Embryonic facial prominence (tissue), 1 donor: ENCODE measurements around the gene GPRIN1.
A peak's percentile ranks its signal among the peaks of the same experiment; 100 is the strongest.

Source experiments
- DNase-seq: peaks from one replicate; pipeline ENCODE4 v3.0.0-alpha.2; 2016; ENCODE audit errors: extremely low spot score

Gene GPRIN1

DNA sequence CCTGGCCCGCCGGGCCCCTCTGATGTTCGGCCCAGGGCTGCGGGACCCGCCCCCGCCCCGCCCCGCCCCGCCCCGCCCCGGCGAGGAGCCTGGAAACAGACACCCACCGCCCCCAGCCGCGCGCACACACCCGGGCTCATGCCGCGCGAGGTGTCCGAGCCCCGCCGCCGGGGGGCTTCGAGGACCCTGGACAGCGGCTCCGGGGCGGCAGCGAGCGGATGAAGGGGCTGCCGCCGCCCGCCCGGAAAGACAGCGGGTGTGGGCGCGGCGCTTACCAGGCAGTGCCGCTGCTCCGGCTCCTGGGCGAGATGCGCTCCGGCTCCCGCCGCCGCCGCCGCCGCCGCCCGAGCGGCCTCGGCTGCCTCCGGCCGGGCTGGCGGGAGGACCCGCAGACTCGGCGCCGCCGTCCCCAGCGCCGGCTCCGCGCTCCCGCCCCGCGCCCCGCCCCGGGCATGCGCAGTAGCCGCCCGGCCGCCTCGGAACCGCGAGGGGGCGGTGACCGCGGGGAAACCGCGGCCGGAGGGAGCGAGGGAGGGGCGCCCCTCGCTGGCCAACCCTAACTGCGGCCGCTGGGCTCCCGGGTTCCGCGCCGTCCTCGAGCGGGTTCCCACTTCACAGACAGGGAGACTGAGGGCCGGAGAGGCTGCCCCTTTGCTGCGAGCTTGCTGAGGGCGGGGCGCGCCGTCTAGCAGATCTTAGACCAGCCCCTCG lies at the start of gene GPRIN1:
Gene GPRIN1 (minus strand): TSS at position 433 of the 711 bp plus-strand sequence. CDS start 10,322 bp downstream, outside the sequence.
- DNase-seq: peak; percentile 31

DNA sequence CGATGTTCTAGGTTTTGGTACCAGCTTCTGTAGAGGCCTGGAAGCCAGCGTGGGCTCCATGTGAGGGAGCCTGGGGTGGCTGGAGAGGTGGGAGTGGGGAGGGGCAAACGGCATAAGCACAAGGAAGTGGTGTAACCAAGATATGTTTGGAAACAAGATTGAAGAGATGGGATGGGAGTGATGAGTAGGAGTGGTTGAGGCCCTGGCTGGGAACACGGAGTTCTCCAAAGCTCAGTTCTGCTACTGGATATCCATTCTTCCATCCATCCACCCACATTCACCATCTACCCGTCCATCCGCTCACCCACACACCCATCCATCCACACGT lies 49.5 kb upstream of the GPRIN1 start:
- no peak for DNase-seq

DNA sequence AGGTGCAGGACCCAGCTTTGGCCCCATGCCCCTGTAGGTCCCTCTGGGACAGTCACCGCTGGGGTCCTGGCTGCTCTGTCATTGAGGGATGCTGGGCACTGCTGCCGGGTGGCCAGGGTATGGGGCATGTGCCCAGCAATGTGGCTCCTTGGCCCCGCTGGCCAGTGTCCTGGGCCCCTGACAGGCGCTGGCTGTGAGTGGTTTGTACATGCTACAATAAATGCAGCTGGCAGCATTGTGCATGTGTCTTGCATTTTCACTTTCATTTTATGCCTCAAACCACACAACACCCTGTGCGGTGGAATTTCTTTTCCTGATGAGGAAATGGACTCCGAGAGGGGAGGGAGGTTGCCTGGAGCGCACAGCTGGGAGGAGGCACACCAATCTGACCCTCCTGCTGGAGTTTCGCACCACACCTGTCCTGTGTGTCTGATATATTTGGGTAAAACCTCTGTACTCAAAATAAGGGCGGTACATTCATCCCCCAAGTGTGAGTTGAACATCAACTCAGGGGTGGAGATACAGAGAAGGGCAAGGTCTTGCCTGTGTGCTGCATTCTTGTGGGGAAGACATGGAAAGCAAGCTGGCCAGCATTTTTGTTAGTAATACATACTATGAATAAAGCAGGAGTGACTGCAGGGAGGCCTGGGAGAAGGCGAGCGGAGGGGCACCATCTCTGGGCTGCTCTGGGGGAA lies 49.0 kb upstream of the GPRIN1 start:
- DNase-seq: no peak

DNA sequence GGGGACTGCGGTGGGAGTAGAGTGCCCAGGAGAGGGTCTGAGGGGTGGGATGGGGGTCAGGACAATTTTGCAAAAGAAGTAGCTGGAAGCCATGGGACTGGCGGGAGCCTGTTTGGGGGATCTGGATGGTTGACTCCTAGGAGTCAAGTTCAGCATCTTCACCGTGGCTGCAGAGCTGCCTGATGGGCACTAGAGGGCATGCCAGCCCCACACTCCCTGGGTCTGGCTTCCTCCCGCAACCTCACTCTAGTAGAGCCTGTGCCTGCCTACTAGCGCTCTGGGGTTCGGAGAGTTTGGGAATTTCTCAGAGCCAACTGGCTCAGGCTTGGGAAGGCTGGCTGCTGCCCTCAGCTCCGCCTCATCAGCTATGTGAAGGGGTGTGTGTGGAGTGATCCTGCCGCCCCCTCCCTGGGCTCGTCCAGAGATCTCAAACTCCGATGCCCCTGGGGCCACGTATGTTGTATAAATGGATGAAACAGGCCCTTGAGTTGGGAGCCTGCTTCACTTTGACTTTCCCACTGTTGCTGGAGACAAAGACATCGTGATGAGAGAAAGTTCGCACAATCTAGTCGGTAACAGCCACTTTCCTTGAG lies 48.1 kb upstream of the GPRIN1 start:
- no peak for DNase-seq

DNA sequence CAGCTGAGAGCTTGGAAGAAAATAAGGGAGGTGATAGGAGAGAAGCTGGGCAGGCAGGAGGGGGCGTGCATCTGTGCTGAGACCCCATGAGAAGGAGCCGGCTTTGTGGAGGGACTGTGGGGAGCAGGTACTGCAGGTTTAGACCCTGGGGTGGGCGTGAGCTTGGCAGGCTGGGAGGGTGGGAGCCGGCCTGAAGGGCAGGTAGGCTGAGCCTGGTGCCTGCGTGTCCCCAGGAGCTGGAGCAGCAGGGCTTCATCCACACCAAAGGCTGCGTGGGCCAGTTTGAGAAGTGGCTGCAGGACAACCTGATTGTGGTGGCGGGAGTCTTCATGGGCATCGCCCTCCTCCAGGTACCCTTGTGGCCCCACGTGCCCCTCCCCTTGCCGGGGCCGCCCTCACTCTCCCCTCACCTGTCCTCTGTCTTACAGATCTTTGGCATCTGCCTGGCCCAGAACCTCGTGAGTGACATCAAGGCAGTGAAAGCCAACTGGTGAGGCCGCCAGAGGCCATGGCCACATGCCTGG lies 46.6 kb upstream of the GPRIN1 start:
- no peak for DNase-seq

DNA sequence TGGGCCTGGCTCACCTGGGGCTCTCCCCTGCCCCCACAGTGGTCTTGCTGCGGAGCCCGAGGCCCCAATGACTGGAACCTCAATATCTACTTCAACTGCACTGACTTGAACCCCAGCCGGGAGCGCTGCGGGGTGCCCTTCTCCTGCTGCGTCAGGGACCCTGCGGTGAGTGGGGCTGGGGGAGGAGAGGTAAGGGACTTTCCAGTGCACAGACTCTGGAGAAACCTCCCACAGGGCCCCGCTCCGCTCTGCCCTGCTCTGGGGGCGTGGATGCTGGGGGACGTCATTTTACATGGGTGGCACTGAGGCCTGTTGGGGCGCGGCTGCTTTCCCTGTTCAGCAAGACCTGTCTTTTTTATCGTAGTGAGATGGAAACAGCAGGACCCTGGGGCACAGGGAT lies 44.9 kb upstream of the GPRIN1 start:
- no peak for DNase-seq

DNA sequence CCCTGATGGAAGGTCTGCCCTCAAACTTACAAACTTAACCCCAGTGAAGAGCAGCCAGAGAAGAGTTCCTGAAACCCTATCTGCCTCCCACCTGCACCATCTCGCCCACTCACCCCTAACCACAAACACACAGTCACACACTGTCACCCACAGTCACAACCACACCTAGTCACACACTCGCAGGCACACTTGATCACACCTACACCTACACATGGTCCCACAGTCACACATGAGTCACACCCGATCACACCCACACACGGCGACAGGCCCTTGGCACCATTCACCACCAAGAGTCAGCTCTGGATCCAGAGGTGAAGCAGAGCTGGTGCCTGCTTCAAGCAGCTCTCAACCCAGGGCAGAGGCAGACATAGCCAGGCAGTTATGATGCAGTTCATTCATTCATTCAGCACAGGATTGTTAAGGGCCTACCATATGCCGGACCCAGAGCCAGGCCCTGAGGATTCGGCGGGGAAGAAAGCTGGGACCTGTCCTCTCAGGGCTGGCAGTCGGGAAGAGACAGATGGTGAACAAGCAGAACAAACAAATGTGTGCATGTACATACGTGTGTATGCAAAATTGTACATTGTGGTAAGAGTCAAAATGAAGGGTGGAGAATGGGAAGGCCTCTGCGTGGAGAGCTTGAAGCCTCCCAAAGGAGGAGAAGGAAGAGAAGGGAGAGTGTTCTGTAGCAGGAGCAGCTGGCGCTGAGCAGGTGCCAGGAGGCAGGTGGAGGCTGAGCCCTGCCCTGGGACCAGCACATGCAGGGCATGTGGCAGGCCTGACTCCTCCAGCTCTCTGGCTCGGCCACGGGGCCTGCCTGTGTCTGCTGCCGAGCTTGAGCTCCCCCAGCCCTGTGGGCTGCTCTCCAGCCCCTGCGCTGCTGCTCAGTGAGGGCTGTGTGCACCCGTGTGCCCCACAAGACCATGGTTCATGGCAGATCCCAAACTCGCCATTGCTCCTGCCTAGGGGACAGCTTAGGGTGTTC lies 43.7 kb upstream of the GPRIN1 start:
- no peak for DNase-seq

DNA sequence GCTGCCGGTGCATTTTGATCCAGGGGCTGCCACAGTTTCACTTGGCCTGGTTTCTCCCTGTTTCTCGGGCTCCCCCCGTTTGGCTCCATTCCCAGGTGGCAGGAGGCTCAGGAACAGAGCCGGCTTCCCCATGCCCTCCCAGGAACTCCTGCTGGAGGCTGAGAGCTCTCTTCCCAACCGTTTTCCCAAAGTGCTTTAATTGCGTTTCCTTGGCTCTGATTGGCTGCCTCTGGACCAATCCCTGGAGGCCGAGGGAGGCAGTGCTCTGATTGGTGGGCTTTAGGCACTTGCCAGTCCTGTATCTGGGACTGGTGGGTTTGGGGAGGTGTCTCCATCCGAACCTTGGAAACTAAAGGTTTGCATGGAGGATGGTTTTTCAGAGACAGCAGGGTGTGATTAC lies 42.2 kb upstream of the GPRIN1 start:
- DNase-seq: no peak

DNA sequence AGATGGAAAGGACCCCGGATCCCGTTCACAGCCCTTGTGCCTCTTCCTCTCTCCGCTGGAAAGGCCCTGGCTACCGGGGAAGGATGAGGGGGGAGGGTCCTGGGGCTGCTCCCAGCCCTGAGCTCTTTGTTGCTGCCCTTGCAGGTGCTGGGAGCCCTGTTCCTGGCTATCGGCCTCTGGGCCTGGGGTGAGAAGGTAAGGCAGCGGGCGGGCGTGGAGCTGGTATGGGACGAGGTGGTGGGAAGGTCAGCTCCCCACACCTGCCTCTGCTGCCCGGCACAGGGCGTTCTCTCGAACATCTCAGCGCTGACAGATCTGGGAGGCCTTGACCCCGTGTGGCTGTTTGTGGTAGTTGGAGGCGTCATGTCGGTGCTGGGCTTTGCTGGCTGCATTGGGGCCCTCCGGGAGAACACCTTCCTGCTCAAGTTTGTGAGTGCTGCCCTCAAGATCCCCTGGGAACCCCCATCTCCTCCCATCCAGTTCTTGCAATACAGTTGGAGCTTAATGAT lies 41.6 kb upstream of the GPRIN1 start:
- DNase-seq: no peak

DNA sequence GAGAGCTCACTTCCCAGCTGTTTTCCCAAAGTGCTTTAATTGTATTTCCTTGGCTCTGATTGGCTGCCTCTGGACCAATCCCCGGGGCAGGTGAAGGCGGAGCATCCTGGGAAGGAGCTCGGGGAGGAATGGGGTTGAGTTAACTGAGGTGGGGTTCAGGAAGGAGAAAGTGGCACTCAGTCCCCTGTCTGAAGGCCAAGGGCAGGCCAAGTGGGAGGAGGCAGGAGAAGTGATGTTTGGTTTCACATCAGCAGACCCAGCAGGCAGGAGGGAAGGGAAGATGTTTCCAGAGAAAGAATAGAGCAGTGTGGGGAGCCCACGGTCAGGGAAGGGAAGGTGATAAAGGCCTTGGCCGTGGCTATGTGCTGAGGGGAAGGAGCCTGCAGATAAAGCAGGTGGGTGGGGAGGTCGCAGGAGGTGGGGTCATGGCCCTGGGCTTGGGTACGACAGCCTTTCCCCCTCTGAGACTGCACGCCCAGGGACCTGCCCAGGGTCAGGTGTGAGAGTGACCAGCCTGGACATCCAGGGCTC lies 40.5 kb upstream of the GPRIN1 start:
- no peak for DNase-seq

DNA sequence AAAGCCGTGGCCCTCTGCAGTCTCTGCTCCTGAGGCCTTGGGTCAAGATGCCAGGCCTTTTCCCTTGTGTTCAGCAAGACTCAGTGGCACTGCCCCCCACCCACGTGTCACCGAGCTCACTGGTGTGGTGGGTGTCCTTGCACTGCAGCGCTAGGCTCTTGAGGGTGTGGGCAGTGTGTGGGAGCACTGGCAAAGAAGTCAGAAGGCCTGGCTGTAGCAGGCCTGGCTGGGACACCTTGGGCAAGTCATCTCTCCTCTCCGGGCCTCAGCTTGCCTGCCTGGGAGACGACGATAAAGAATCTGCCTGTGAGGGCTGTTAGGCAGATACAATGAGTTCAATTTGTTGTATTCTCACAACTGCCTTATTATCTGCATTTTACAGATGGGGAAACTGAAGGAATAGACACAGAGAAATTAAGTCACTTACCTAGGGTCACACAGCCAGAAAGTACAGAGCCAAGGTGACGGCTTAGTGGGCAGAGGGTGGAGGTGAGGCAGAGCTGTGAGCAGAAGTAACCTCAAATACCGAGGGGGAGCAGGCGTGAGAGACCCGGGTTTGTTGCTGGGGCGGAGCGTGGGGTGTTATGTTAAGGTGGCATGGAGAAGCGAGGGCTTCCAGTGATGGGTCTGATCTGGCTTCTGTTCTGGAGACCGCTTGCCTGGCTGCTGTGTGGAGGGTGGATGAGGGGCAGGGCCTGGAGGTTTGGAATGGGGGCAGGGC lies 38.7 kb upstream of the GPRIN1 start:
- no peak for DNase-seq

DNA sequence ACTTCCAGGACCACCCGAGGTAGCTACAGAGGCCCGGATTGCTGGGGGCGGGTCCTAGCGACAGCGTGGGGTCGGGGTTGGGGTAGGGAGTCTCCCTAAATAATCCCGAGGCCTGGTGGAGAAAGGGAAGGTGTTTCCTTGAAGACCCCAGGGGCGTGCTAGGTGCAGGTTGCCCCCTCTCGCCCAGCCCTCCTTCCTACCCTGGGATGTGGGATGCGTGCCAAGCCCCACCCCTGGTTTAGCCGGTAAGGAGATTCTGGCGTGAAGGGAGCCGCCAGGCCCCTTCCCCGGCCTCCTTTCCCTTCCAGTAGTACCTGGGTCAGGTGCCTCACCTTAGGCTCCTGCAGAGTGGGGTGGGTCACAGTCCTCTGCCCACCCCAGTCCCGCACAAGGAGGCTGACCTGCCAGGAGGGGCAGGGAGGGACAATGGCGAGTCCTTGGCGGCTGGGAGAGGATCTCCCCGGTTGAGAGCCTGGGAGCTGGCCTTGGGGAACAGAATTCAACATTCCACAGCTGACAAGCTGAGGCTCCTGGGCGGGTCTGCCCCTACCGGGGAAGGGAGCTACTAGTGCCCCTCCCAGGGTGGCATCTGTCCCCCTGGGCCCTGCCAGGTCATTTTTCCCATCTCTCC lies 38.0 kb upstream of the GPRIN1 start:
- no peak for DNase-seq

DNA sequence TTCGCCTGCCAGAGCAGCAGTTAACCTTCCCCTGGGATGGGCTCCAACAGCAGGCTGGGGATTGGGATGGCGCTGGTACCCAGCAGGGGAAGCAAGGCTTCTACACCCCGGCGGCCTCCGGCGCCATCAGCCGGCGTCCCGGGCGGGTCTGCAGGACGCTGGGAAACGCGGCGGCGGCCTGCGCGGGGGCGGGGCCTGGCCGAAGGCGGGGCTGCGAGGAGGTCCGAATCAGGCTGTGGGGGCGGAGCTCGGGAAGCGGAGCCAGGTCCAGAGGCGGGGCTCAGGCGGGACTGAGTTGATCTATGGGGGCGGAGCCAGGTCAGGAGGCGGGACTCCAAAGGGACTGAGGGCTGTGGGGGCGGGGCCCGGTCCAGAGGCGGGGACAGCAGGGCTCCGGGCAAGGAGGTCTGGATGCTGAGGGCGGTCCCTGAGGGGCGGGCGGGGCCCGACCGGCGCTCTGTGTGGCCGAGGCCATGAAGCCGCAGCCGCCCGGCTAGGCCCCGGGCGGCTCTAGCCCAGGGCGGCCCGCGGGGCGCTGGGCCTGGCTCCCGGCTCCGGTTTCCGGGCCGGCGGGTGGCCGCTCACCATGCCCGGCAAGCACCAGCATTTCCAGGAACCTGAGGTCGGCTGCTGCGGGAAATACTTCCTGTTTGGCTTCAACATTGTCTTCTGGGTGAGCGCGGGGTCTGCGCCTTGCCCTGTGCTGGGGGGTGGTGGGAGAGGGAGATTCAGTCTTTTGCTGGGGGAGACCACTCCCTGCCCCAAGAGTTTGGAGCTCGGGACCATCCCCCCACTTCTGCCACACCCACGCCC lies 37.3 kb upstream of the GPRIN1 start, which contains the start of gene TSPAN17:
Gene TSPAN17 (plus strand): TSS at position 455 of the 813 bp plus-strand sequence. CDS start 132 bp downstream, at position 587.
- peak; percentile 95 for DNase-seq

DNA sequence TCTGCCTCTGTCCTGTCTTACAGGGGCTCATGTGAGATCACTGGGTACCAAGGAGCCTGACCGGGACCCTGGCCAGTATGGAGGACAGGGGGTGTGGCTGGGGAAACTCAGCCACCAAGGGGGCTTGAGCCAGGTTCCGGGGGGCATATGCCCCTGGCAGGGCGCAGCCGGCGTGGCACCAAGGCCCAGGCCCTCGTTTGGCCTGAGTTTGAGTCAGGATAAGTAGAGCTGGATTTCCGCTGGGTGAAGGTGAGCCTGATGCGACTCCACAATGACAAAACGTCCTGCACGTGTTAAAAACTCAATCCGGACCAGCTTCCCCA lies 36.7 kb upstream of the GPRIN1 start:
- no peak for DNase-seq

DNA sequence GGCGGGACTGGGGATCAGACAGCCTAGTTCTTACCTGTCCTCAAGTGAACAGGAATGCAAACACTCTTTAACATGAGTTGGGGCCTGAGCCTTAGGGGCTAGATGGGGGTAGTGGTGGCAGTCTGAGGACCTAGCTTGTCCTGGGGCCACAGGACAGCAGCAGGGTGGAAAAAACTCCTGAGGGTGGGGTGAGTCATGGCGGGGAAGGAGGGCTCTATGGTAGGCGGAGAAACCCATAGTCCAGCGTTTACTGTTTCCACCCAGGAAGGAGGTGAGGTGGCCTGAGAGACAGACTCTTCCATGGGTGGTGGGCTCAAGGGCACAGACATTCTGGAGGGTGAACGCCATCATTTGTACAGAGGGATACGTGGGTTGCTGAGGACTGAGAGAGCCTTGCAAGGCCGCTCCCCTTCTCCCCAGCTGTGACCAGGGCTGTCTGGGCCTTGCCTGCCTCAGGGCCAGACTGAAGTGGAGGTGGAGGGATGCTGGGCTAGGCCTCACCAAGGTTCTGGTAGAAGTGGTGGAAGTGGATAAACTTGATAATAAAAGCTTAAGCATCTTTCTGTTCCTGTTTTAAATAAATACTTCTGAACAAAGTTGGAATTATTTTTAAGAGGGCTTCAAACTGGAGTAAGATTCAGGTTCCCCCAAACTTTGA lies 36.2 kb upstream of the GPRIN1 start:
- DNase-seq: no peak

DNA sequence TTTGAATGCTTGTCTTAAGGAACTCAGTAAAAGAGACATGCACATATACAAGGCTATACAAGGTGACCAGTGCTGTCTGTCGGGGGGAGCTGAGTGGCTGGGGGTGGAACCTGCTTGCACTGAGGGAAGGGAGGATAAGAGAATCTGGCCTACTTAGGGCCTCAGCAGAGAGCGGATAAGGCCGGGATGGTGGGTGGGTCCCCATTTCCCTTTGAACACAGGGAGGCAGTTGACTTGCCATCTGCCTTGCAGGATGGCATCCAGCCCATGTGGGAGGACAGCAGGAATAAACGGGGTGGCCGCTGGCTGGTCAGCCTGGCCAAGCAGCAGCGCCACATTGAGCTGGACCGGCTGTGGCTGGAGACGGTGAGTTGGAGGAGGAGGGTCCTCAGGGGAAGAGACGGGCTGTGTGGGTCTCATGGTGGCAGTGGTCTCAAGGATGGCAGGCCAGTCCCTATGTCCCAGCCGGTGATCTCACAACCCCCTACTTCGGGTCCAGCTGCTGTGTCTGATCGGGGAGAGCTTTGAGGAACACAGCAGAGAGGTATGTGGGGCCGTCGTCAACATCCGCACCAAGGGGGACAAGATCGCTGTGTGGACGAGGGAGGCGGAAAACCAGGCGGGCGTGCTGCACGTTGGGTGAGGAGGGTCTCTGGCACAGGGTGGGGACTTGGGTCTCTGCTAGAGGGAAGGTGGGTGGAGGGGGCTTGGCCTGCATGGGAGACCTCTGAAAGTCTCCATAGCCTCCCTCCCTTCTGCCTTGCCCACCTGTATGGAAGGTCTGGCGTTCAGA lies 35.1 kb upstream of the GPRIN1 start:
- DNase-seq: no peak

DNA sequence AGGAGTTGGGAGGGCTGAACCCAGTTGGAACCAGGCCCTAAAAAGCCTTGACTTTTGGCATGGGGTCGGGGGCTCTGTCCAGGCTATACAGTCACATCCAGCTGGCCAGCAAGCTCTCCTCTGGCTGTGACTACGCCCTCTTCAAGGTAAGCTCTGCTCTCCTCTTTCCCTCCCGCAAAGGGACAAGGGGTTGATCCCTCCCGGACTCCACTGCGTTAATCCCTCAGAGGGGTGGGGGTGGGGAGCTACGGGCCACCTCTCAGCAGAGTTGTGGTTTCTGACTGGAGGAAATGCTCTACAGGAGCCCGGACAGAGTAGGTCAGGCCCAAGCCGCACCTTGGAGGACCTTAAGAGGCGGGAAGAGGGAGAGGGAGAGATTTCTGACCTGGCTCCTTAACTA lies 34.3 kb upstream of the GPRIN1 start:
- DNase-seq: no peak
